ENCODE results near the gene NDUFB8.

Gene NDUFB8

GRCh38 chr10:100528123-100528886 lies 1.4 kb downstream of the NDUFB8 start:
- no peak for DNase-seq (ENCODE audit: low read depth)
- peak overlapping the region; percentile 81 for H3K4me3 ChIP-seq (ENCODE audit: low read depth, low read length)

GRCh38 chr10:100524638-100525037 lies 5.0 kb downstream of the NDUFB8 start:
- no peak overlapping the region for H3K4me3 ChIP-seq (ENCODE audit: low read depth, low read length)
- TF ChIP-seq CTCF (conservative IDR thresholded peaks at IDR 0.05; ENCODE audit: low read depth, low read length) = peak; percentile 28
- DNase-seq (ENCODE audit: low read depth) = no peak

More at GRCh38 chr10:100528123-100528886, 1.4 kb downstream of the NDUFB8 start:
- TF ChIP-seq CTCF (conservative IDR thresholded peaks at IDR 0.05; ENCODE audit: low read depth, low read length) = no peak

- TF ChIP-seq CTCF (conservative IDR thresholded peaks at IDR 0.05; ENCODE audit: low read depth, low read length) = no peak
- no peak for DNase-seq (ENCODE audit: low read depth)
- H3K4me3 ChIP-seq (ENCODE audit: low read depth, low read length) = no peak overlapping the region
Observed at GRCh38 chr10:100524206-100524605, 5.5 kb downstream of the NDUFB8 start.

- DNase-seq (ENCODE audit: low read depth) = no peak
- no peak overlapping the region for H3K4me3 ChIP-seq (ENCODE audit: low read depth, low read length)
- no peak for TF ChIP-seq CTCF (conservative IDR thresholded peaks at IDR 0.05; ENCODE audit: low read depth, low read length)
Observed at GRCh38 chr10:100522945-100523344, 6.7 kb downstream of the NDUFB8 start.

GRCh38 chr10:100522107-100522801 lies 7.4 kb downstream of the NDUFB8 start:
- DNase-seq (ENCODE audit: low read depth) = no peak
- no peak for TF ChIP-seq CTCF (conservative IDR thresholded peaks at IDR 0.05; ENCODE audit: low read depth, low read length)
- no peak overlapping the region for H3K4me3 ChIP-seq (ENCODE audit: low read depth, low read length)

- no peak overlapping the region for H3K4me3 ChIP-seq (ENCODE audit: low read depth, low read length)
- DNase-seq (ENCODE audit: low read depth) = no peak
- no peak for TF ChIP-seq CTCF (conservative IDR thresholded peaks at IDR 0.05; ENCODE audit: low read depth, low read length)
Observed at GRCh38 chr10:100520811-100521210, 8.9 kb downstream of the NDUFB8 start.

All from choroid plexus epithelial cell (primary cell).